Measurements from ENCODE around the gene CLCN3.
A peak's percentile ranks its signal among the peaks of the same experiment; 100 is the strongest.
"Not testable (repeated sequence)": the region's sequence is repeated elsewhere in the genome, so short reads cannot be mapped to it uniquely, and the experiment has no call there.

CLCN3 gene

DNA sequence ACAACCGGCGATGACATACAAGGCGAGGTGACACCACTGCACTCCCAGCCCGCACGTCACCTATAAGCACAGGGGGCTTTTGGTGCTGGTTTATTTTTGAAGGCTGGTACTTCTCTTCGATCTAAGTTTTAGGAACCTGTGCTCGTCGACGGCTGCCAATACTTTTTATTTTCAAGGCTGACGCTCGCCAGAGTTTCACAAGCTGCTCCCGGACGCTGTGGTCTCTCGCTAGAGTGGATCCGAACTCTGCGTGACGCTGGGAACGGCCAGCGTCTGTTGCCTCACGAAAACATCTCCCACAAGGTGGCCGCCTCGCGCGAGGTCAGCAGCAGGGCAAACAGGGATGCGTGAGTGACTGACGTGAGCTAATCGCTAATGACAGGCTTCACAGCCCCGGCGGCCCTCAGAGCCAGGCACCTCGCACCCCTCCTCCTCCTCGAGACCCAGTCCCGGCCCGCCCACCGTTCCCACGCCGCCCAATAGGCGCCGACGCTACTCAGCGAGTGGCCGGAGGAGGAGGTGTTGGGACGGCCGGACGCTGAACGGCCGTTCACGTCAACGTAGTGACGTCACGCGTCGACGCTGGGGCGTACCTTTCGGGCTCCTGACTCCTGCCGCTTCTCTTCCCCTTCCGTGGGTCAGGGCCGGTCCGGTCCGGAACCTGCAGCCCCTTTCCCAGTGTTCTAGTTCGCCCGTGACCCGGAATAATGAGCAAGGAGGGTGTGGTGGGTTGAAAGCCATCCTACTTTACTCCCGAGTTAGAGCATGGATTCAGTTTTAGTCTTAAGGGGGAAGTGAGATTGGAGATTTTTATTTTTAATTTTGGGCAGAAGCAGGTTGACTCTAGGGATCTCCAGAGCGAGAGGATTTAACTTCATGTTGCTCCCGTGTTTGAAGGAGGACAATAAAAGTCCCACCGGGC, at the start of gene CLCN3:
TSS of gene CLCN3 (plus strand) at position 621 of the 922 bp plus-strand sequence. CDS start 15,351 bp downstream, outside the sequence.
- peak; percentile 94 for DNase-seq

DNA sequence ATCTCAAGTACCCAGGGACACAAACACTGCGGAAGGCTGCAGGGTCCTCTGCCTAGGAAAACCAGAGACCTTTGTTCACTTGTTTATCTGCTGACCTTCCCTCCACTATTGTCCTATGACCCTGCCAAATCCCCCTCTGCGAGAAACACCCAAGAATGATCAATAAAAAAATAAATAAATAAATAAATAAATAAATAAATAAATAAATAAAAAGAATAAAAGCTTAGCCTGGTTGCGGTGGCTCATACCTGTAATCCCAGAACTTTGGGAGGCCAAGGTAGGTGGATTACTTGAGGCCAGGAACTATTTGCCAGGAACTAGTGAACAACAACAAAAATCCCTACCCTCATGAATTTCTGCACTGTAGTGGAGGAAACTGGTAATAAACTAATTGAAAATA, 49.4 kb upstream of the CLCN3 start:
- not testable (repeated sequence) for DNase-seq

DNA sequence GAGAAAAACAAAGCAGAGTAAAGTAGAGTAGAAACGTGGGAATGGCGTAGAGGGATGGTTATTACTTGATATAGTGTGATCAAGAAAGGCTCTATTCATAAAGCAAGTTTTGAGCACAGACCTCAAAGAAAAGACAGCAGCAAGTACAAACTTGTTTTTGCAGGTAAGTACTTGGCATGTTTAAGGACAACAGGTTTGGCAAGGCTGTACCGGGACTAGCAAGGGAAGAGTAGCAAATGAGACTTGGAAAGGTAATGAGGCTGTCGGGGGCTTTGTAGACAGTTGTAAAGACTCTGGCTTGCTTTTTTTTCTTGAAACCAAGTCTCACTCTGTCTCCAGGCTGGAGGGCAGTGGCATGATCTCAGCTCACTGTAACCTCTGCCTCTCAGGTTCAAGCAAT, 48.9 kb upstream of the CLCN3 start:
- no peak for DNase-seq

DNA sequence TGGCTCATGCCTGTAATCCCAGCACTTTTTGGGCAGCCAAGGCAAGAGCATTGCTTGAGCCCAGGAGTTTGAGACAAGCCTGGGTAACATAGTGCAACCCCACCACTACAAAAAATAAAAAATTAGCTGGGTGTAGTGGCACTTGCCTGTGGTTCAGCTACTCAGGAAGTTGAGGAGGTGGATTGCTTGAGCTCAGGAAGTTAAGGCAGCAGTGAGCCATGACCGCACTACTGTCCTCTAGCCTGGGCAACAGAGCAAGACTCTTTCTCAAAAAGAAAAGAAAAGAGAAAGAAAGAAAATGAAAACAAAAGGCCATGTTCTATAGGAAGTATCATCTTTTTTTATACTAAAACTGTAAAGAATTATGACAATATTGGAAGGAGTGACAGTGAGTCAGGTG, 46.5 kb upstream of the CLCN3 start:
- DNase-seq, result no peak

DNA sequence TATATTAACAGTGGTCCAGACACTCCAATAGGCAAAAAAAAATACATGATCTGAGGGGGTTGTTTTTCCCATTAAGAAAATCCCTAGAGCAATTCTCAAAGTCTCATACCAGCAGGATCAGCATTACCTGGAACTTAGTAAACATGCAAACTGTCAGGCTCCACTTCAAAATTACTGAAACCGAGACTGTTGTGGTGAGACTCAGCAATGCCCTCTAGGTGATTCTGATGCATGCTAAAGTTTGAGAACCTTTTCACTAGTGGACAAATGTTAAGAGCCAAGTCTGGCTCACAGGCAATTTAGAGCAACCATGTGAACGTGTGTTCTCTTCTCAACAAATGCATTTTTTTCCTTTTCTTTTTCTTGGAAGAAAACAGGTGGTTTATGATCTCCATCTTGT, 38.2 kb upstream of the CLCN3 start:
- DNase-seq, result no peak

DNA sequence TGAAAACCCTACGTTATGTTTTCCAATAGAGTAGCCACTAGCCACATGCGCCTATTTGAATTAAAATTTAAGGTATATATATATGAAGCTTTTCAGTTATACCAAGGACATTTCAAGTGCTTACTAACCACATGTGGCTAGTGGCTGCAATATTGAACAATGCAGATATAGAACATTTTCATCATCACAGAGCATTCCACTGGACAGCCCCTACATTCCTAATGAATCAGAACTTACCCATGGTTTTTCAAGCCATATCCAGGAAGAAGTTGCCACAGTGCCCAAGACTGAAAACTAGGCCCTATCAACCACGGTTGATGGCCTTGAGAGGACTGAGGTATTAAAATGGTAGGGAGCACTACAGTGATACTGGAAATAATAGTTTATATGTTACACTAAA, 37.7 kb upstream of the CLCN3 start:
- DNase-seq, result no peak

DNA sequence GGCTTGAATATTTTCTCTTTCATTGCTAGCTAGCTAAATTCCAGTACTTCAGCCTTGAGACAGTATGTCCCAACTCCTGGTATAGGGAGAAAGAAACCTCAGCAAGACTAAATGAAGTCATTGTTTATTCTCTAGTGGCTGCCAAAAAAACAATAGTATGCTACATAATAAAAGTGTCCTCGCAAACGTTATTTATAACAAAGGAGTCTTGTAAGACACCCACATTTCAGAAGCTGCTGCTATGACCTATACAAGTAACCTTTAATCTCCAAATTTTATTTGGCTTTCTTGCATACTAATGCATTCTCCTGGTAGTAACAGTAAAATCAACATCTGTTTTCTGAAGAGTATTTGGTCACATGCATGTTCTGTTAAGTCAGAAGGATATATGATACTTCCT, 36.8 kb upstream of the CLCN3 start:
- no peak for DNase-seq

DNA sequence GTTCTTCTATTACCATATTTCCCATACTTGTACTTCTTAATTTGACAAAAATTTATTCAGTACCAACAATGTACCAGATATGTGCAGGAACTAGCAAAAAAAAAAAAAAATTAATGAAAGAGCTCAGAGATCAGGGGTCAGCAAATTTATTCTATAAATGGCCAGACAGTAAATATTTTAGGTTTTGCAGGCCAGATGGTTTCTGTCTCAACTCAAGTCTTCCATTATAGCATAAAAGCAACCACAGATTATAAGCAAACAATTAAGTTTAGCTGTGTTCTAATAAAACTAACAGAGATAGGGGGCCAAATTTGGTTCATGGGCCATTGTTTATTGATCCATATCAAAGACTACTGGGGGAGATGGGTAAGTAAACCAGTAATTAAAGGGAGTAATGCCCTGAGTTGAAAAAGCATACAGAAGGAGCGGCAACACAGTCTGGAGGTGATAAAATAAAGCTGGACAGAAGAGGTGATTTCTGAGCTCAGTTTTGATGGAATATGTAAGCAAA, 27.3 kb upstream of the CLCN3 start:
- DNase-seq, result no peak

DNA sequence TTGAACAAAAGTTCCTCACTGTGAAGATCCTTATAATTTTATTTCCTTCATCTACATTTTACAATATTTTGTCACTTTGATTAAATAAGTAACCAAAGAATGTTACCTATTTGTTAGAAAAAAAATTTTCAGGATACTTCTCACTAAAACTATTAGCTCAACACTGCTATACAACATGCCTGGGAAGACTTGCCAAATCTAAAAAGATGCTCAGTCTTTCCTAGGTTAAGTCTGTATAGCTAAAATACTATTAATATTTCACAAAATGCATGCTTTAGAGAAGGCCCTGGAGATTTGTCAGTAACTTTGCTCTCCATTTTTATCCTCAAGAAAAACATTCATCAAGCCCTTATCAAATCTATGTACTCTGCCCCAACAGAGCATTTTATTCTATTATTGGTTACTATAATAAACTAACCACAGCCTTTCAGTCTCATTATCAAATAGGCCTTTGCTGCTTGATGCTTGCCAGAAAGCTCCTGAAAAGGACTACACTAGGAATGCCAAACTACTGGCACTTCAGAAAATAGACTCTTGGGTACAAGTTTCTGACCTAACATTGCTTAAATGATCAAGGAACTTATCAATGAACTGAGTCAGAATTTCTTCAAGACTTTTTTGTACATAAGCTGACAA, 25.7 kb upstream of the CLCN3 start:
- no peak for DNase-seq

DNA sequence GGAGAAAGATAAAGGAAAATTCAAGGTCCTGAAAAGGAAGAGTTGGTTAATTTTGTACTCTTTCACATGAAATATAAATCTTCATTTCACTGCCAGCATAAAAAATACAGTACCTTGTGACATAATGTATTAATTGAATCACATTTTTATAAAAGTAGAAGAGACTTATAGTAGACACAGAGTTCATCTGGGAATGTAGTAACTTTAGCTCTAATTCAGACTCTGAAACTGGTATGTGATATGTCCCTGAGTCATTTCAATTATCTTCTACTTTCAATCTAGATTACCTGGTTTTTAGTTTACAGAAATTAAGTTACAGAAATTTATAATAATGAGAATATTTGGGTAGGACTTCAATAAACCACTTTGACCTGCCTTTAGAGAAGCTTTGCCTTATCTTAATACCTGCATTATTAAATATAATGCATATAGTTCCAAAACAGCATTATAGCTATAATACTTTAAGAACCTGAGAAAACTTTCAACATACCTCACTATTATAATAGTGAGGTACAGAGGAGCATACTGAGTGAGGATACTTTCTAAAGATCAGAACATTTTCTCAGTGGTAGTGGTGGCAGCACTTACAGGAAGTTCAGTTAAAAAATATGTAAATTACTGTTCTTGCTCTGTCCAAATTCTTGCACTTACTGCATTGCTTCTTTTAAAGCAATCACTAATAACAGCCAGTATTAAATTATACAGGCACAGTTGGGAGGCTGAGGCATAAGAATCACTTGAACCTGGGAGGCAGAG, 19.2 kb upstream of the CLCN3 start:
- DNase-seq, result no peak

DNA sequence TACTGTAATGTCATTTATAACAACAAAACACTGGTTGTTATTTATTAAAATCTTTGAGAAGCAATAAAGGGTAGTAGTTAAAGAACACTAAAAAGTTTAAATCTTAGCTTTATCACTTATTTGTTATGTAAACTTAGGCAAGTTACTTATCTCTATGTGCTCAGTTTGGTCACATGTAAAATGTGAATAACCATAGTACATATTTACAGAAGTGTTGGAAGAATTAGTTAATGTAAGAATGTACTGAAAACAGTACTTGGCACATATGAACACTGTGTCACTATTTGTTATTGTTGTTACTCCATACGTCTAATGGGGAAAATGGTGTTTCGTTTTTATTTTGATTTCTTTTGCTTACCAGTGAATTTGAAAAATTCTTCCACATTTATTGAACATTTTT, 17.1 kb upstream of the CLCN3 start:
- DNase-seq, result no peak

DNA sequence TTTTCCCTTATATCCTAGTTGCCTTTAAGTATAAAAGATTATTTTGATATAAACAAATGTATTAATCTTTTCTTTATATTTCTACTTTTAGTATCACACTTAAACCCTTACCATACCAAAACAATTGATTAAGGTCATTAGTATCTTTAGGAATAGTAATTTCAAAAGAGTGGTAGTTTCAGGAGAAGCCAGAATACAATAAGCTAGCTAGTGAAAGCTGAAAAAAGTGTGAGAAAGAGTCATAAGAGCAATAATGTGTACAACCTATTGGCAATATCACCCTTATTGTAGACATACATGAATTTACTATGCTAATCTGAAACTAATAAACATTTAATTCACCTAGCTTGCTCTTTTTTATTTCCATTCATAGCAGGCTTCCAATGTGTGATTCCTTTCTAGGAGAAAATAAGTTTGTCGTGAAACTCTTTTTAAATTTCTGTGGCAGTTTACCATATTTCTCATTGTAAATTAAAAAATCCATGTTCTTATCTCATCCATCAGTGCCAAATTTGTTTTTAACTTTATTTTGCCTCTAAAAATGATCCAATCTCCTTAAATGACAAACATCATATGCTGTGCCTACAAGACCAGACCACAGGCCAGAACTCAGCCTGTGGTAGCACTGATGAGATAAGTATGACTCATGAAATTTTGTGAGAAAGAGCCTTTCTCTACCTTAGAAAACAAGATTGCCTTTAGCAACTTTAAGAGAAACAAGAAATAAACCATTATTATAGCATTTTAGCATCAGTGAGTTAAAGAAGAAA, 16.1 kb upstream of the CLCN3 start:
- no peak for DNase-seq

DNA sequence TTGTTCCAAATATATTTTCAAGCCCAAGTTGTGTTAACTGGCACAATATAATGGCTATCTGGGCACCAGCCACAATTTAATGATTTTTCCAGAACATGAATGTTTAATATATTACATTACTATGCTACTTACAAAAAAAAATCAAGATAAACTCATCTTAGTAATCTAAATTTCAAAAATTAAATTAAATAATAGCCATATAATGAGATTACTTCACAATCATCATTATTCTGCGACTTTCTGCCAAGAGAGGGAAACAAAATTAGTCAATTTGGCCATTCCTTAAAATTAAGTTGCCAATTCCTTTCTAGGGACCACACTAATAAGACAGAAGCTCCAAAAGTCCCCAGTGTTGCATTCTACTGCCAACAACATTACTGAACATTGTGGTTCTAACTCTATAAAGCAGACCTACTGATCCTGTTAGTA, 15.5 kb upstream of the CLCN3 start:
- no peak for DNase-seq

DNA sequence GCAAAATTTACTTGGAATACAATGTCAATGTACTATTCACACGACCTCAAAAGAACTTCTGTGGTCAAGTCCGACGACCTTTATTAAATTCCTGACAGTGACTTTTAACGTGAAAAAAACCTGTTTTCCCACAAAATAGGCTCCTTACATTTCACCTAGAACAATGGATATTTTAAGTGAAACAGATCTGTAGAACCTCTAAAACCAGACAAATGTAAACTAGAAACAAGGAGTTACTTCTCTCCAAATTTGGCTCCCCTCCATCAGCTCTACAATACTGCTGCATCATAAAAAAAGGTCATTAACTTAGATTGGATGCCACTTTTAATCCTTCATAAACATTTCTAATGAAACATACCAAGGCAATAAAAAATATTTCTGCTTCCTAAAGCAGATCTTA, 9.2 kb upstream of the CLCN3 start:
- DNase-seq, result no peak

DNA sequence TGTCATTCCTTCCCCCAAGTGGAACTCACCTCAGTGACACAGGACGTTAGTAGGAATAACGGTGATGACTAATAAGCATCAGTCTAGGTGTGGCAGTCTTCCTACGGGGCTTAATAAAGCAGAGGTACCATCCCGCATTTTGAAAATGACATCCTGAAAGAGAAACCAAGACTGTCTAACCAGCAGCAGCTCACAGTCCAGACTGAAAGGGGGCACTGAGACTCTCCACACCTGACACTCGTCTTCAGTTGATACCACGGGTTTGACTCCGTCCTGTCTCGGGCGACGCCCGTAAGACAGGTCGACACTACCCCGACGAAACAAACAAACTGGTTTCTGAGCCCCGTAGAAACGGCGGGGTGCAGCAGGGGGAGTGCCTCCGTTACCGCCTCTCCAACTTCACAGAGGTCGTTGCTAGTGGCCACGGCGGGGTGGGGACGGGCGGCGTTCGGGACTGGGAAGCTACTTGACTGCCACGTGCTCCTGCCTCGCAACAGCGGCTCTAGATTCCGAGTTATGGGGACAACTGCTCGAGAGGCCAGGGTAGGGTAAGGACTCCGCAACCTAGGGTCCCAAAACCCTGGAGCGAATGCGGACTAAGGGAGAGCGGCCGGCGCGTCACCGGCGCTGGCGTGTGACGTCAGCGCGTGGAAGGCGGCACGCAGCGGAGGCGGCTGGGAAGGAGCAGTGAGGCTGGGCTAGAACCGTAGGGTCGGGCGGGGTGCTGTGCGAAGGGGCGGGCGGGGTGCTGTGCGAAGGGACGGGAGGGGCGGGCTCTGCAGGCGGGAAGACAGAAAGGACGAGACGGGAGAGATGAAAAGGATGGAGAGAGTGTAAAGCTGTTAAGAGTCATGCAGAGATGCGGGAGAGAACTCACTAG, 8.1 kb upstream of the CLCN3 start, which contains the start of gene NEK1:
TSS of gene NEK1 (minus strand) at position 593 of the 880 bp plus-strand sequence. CDS start 9,953 bp downstream, outside the sequence.
- peak; percentile 90 for DNase-seq

DNA sequence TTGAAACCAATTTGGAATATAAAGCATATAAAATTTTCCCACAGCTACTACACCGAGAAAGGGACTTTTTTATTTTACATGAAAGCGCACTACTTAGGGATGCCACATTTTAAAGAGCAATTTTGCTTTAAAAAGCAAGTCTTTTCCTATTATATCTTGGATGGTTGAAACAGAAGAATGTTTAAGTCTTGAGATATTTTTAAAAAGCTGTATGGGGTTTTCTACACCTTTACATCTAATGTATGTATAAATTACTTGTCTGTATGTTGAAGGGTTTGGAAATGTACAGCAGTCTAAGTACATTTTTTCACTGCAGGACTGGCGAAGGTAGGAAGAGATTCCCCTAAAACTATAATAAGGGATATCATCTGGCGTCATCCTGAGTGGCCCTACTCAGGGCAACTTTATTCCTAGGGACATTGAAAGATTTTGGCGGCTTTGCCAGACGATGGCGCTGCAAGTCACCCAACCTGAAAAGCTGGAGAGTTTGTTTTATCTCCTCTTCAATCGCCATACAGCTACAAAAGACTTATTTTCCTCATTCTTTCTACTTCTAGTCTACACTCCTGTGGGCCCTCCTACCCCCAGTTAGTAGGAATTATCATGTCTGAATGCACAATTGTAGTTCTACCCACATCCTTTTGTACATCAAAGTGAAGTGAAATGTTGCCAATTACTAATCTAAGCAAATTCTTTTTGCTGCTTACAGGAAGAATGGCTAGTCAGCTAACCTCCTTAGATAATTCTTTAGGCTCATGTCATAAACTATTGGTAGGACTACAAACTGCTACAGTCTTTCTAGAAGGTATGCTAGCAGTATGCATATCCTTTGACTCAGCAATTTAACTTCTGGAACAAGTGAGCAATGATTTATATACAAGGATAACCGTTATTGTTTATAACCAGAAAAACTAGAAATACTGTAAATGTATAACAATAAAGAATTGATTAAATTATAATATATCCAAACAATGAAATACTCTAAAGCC, 7.2 kb upstream of the CLCN3 start:
- DNase-seq, result peak; percentile 66

DNA sequence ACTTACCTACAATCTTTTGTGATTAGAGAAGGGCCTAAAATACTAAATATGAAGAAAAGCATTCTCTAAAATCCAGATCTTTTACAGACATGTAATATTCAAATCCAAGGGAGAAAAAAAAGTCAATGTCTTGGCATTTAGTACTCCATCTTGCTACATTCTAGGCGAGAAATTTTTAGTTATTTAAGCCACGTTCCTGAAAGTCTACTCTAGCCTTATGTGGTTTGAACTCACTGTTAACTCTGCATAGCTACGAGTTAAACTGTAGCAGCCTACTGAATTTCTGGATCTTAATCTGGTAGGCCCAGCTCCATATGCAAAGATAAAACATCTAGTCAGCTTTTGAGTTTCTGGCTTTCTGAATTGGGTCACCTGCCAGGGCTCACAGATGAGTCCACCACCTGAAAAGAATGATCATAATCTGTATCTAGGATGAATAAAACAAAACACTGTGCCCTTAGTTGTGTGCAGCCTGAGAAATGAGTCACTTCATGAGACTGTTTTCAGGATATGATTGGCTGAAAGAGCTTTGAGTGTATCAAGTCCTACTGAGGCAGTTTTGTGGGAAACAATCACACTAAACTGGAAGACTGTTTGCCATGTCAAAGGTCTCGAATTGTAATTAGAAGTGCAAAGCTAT, 4.8 kb upstream of the CLCN3 start:
- DNase-seq, result no peak

DNA sequence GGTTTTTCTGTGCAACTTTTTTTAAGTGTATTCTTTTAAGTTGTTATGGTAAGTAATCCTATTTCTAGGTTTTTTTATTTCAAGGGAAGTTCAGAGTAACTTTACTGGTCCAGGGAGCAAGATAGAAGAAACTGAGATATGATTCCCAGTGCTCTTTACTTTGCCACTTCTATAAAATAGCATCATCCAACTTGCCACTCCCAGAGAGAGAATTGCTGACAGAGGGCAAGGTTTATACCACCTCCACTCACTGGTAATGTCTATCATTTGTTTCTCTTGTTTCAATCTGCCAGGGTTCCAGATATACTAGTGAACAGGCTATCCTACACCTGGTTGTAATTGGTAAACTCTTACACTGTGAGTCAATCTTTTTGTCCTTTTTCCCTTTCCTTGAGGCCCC, 3.5 kb upstream of the CLCN3 start:
- no peak for DNase-seq

DNA sequence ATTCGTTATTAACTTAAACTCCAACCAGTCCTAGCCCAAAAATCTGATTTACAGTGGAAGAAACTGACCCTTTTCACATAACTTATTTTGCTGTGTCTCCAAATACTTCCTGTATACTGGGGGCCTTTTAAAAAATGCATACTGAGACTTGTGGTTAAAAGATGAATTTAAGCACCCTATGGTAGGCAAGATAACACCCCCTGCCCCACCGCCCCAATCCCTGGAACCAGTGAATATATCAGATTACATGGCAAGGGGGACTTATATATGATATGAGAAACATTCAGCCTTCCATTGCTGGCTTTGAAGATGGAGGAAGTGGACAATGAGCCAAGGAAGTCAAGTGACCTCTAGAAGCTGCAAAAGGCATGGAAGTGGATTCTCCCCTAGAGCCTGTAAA, 3.1 kb upstream of the CLCN3 start:
- DNase-seq, result no peak

DNA sequence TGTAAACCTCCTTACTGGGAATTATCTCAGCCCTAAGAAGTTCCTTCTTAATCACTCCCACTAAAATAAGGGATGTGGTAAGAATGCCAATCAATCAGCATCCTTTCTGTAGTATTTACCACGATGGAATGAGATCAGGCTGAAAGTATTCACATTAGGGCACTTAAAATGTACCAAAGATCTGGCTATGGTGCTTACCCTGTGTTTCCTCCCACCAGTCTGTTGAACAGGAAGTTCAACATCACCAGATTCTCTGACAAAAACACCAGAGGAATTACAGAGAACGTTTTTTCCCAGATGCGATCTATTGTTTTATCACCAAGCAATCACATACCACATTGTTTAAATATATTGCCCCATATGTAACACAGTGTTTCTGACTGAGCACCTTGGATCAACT, 2.1 kb upstream of the CLCN3 start:
- DNase-seq, result no peak
